Fibroblast of upper back skin (primary cell): ENCODE data around the gene RASGRP2.

ENCODE experiments used
- DNase-seq: peaks from one replicate; pipeline ENCODE4 v3.0.0-alpha.2; 2013

Gene RASGRP2

GRCh38 chr11:64743591-64744543 is at the start of gene RASGRP2:
TSS of gene RASGRP2 (minus strand) at chr11:64744142. CDS start at chr11:64742866, 1,276 bp downstream.
- DNase-seq, result no peak

DNA sequence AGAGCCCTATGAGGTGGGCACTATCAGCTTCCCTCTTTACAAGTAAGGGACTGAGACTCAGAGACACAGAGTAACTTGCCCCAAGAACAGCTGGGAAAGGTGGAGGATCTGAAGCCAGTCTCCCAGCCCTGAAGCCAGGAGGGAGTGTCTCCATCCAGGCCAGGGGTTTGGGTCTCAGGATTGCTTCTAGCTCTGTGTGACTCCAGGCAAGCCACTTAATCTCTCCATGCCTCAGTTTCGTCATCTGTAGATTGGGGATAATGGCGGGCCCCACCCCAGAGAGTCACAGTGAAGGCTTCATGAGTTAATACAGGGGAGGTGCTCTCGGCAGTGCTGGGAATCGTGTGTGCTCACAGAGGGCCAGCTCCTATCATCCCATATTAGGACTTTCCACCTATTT is 48.5 kb upstream of the RASGRP2 start:
- no peak for DNase-seq

GRCh38 chr11:64791781-64792291 is 47.9 kb upstream of the RASGRP2 start:
- no peak for DNase-seq

DNA sequence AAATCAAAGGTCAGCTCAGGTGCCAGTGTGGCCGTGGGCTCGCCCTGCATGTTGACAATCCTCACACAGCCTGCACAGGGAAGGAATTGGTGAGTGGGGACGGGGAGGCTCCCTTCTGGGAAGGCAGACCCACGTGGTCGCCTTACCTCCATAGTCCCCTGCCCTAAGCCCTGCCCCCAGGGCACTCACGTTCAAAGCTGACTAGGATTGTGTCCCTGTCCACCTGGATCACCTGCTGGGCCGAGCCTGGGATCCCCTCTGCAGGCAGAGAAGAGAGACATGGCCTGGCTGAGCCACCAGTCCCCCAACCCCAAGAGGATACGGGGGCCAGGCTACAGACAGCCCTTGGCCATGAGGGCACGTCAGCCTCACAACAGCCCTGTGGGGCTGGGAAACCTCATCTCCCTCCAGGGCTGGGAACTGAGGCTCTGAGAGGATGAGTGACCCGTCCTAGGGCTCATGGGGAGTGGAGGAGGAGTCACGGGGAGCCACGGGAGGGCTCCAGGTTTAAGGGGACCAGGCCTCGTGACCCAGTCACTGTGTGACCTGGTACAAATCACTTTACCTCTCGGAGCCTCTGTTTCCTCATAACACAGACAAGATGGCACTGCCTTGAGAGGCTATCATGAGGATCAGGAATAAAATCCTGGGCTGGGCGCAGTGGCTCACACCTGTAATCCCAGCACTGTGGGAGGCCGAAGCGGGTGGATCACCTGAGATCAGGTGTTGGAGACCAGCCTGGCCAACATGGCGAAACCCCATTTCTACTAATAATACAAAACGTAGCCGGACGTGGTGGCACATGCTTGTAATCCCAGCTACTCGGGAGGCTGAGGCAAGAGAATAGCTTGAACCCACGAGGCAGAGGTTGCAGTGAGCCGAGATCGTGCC is 46.5 kb upstream of the RASGRP2 start:
- no peak for DNase-seq

- no peak for DNase-seq
Measured at GRCh38 chr11:64789331-64790204, 45.6 kb upstream of the RASGRP2 start.

DNA sequence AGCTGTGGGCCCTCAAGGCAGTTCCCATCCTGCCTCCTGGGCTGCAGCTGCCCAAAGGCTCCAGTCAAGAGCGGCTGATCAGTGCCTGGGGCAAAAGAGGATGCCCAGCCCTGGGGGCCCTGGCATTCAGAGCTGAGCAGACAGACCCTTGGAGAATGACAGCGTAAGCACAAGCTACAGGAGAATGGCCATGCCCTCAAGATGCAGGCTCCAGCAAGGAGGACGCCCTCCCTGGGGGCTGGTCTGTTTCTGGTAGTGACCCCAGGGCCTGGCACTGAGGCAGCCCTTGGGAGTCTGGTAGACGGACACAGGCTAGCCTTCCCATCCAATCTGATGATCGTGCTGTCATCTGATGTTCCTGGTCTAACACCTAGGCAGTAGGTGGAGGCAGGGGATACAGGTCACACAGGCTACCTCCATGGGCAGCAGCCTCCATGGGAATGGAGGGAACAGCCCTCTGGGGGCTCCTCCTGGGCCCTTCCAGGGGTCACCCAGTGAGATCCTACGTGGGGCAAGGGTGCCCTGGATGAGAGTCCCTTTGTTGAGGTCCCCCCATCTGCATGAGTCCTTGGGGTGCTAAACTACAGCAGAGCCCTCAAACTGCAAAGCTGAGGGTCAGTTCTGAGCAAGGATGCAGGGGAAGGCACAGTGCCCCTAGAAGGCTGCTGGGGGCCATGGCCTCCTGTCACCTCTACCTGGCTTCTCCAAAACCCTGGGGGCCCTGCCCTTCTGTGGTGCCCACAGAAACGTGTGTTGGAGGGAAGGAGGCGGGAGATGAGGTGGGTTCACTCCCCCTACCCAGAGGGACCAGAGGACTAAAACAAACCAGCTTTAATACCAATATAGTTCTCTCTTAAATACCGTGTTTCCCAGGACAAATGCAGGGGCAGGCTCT is 44.6 kb upstream of the RASGRP2 start:
- no peak for DNase-seq

GRCh38 chr11:64787526-64788320 is 43.8 kb upstream of the RASGRP2 start:
- DNase-seq, result peak; percentile 32

DNA sequence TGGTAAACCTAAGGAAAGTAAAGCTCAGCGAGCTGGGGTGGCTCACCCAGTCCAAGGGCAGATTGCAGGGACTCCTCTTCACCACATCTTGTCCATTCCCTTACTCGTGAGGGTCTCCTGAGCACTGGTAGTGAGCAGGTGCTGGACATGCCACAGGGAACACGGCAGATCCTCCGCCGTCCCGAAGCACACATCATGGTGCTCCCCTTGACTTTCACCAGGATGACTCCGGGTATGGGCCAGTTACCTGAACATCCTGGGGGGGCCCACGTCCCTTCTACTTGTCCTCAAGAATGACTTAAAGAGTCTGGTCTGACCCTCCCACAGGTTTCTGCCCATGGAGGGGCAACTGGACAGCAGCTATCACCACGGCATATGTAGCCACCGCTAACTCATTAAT is 42.4 kb upstream of the RASGRP2 start:
- no peak for DNase-seq

DNA sequence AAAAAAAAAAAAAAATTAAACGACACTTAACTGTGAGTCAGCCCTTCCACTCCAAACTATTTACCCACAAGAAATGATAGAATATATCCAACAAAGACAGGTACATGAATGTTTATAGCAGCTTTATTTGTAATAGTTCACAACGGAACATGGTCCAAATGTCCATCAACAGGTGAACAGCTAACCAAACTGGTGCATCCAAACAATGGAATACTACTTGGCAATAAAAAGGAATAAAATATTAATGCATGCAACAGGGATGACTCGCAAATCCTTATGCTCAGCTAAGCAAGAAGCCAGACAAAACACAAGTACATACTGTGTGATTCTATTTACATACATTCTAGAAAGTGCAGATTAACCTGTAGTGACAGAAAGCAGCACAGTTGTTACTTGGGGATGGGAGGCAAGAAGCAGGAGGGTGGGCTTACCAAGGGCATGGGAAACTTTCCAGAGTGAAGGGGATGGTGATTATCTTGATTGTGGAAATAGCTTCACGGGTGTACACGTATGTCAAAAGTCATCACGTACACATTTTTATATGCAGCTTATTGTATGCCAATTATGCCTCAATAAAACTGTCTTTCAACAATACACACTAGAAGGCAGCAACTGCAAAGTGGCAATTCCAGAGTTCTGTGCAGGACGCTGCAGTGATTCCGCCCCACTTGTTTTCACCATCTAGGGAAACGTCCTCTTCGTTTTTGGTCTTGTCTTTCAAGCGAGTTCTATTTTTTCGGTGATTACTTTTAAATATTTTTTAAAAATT is 41.1 kb upstream of the RASGRP2 start:
- DNase-seq, result no peak

DNA sequence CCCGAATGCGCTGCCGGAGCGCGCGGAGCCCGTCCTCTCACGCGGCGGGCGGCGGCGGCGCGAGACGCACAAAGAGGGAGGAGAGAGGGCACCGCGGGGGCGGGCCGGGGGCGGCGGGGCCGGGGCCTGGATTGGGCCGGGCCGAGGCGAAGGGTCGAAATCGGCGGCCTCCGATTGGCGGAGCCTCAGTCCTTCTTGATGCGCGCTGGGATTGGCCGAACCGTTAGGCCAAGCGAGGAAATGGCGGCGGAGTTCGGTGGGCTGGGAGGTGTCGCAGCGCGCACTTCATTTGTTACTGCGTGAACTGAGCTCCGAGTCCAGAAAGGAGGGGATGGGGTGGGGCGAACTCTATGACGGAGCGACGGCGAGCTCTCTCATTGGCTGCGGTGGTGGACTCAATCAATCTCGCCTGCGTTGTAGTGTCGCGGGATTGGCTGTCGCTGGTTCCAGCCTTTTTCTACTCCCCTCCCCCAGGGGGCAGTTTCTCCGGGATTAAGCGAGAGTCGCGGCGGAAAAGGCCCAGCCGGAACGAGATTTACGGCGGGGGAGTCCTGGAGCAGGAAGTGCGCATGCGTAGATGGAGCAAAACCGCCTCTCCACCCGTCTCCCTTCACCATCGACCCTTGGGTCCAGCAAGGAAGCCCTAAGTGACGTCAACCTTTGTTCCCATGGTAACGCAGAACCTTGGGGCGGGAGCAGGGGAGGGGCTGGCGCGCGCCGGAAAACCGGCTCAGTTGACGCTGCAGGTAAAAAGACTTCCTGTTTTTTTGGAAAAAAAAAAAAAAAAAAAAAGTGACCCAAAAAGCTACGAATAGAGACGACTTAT is 34.7 kb upstream of the RASGRP2 start, which contains the start of gene SF1:
Gene SF1, minus strand, starts transcription at position 70 of the 826 bp plus-strand sequence. CDS start 150 bp downstream, outside the sequence.
- DNase-seq, result peak; percentile 100

GRCh38 chr11:64778223-64778472 is 34.2 kb upstream of the RASGRP2 start:
- DNase-seq, result no peak

DNA sequence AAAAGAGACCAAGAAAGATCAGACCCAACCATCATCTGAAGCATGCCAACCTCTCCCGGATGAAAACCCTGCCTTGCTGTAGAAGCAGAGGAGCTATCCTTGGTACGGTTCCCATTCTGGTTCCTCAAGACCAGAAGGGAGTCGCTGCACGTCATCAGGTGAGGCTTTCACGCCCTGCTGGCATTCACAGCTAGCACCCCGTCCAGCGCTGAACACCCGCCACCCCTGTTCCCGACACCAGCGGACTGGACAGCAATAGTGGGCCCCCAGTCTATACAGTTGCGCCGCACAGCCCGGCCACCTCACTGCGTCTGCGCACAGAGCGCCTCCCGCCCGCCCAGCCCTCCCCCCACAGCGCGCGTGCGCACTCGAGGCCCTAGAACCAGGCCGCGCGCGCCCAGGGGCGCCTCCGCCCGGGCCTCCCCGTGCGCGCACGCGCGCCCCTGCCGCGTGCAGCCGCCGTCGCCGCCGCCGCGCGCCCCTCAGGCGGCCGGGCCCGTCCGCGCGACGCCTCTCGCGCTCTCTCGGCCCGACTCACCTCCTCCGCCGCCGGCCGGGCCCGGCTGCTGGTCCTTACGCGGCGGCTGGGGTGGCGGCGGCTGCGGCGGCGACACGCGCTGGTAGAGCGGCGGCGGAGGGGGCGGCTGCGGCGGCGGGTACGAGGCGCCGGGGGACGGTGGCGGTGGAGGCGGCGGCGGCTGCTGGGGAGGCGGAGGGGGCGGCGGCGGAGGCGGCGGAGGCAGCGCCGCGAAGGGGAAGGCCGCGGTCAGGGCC is 33.7 kb upstream of the RASGRP2 start:
- peak; percentile 77 for DNase-seq

DNA sequence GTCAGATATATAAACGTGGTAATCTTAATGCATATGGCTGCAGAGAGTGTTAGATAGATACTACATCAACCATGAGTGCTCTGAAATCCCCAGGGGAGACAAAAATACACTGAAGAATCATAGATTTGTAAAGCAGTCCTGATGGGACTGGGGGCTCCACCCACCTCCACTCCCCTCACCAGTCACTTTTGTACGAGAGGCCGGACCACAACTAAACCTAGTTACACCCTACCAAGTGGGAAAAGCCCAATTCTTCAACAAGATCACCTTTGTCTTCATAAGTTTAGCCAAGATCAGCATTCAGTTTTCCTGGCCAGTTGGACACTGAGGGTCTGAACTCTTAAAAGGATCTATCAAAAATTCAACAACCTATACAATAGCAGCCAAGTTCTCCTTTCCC is 32.9 kb upstream of the RASGRP2 start:
- no peak for DNase-seq

- no peak for DNase-seq
Measured at GRCh38 chr11:64776425-64776824, 32.5 kb upstream of the RASGRP2 start.

DNA sequence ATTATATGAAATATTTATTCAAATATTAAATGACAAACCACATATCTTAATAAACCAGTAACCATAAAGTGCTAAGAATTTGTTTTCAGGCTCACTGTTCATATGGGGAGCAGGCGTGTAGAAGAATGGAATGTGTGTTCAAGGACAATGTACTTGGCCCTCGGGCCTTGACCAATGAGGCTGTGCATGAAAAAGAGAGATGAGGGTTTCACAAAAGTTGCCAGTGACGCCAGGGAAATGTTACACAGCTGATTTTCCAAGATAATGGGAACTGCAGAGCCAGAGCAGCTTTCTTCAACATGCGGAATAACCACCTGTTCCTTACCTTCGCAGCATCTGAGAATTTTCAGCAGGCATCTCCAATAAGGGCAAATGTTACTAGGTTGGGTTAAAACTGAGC is 30.2 kb upstream of the RASGRP2 start:
- no peak for DNase-seq

GRCh38 chr11:64772303-64773018 is 28.5 kb upstream of the RASGRP2 start:
- no peak for DNase-seq

- DNase-seq, result no peak
Measured at GRCh38 chr11:64771861-64772260, 27.9 kb upstream of the RASGRP2 start.
